Progenitor cell of endocrine pancreas (in vitro differentiated cells): ENCODE results near the gene PSMA6. TPM values are rescaled to one million over a fixed set of nuclear protein-coding genes. Genes with fewer than 3 reads are reported as not detected.

Experiments used
- DNase-seq: peaks from one replicate; pipeline ENCODE4 v3.0.0; 2021; ENCODE audit warnings: low spot score; ENCODE audit not compliant: unreplicated experiment
- H3K27ac Mint-ChIP-seq: 2 replicates; pipeline ENCODE4 v1.8.0; 2021; ENCODE audit warnings: mild to moderate bottlenecking, moderate library complexity, mixed read lengths
- H3K27me3 Mint-ChIP-seq: 2 replicates; pipeline ENCODE4 v1.8.0; 2021; ENCODE audit warnings: mixed read lengths
- H3K36me3 Mint-ChIP-seq: 2 replicates; pipeline ENCODE4 v1.8.0; 2022; ENCODE audit warnings: mixed read lengths; ENCODE audit not compliant: insufficient read depth
- H3K4me1 Mint-ChIP-seq: 2 replicates; pipeline ENCODE4 v1.8.0; 2021; ENCODE audit warnings: low read depth, mixed read lengths
- H3K4me3 Mint-ChIP-seq: 2 replicates; pipeline ENCODE4 v1.8.0; 2021; ENCODE audit warnings: low read depth, mild to moderate bottlenecking, moderate library complexity, mixed read lengths
- H3K9me3 Mint-ChIP-seq: 2 replicates; pipeline ENCODE4 v1.8.0; 2021; ENCODE audit warnings: low read depth, mixed read lengths
- CTCF ChIP-seq: fragments of 200-600 bp; sonication (generic); IDR thresholded peaks from one replicate; pipeline ENCODE4 v1.5.0; 2021; ENCODE audit warnings: antibody characterized with exemption, mild to moderate bottlenecking; ENCODE audit not compliant: unreplicated experiment
- total RNA-seq: library from RNA; stranded (reverse); gene quantifications from 2 replicates; pipeline ENCODE4 v1.2.1, GENCODE V29; 2021

Gene PSMA6
- total RNA-seq, 1 donor from 2014 or later = 175 TPM

GRCh38 chr14:35337269-35338255 is 45.4 kb downstream of the PSMA6 start:
- Mint-ChIP-seq H3K4me3 (no peak overlapping the region), H3K4me1 (peaks cover 20% of the 10 kb centered on the region)
- no peak for DNase-seq

GRCh38 chr14:35338731-35339405 is 46.7 kb downstream of the PSMA6 start:
- no peak overlapping the region for H3K4me3 Mint-ChIP-seq
- H3K36me3 Mint-ChIP-seq = no peaks in the 10 kb centered on the region
- DNase-seq = no peak
- H3K4me1 Mint-ChIP-seq = peaks cover 8% of the 10 kb centered on the region
- no peak for TF ChIP-seq CTCF
- no peaks in the 10 kb centered on the region for H3K27me3 Mint-ChIP-seq
- H3K27ac Mint-ChIP-seq = no peak overlapping the region
- H3K9me3 Mint-ChIP-seq = no peaks in the 10 kb centered on the region

More at GRCh38 chr14:35337269-35338255, 45.4 kb downstream of the PSMA6 start:
- Mint-ChIP-seq H3K27ac (peak overlapping the region; percentile 86), H3K27me3 (no peaks in the 10 kb centered on the region), H3K36me3 (no peaks in the 10 kb centered on the region), H3K9me3 (no peaks in the 10 kb centered on the region)
- TF ChIP-seq CTCF = no peak

GRCh38 chr14:35339761-35340406 is 47.7 kb downstream of the PSMA6 start:
- Mint-ChIP-seq H3K27ac (no peak overlapping the region), H3K27me3 (peaks cover 3% of the 10 kb centered on the region), H3K36me3 (no peaks in the 10 kb centered on the region), H3K9me3 (no peaks in the 10 kb centered on the region), H3K4me1 (peaks cover 8% of the 10 kb centered on the region), H3K4me3 (no peak overlapping the region)
- no peak for DNase-seq
- TF ChIP-seq CTCF = no peak

- no peak overlapping the region for H3K4me3 Mint-ChIP-seq
- no peaks in the 10 kb centered on the region for H3K9me3 Mint-ChIP-seq
- H3K4me1 Mint-ChIP-seq = peaks cover 8% of the 10 kb centered on the region
- no peaks in the 10 kb centered on the region for H3K36me3 Mint-ChIP-seq
- peaks cover 3% of the 10 kb centered on the region for H3K27me3 Mint-ChIP-seq
- TF ChIP-seq CTCF = no peak
- H3K27ac Mint-ChIP-seq = no peak overlapping the region
- no peak for DNase-seq
These were observed 48.7 kb downstream of the PSMA6 start for GRCh38 chr14:35340616-35341453.
